ENCODE results near the gene GAMT.

The GAMT gene

DNA sequence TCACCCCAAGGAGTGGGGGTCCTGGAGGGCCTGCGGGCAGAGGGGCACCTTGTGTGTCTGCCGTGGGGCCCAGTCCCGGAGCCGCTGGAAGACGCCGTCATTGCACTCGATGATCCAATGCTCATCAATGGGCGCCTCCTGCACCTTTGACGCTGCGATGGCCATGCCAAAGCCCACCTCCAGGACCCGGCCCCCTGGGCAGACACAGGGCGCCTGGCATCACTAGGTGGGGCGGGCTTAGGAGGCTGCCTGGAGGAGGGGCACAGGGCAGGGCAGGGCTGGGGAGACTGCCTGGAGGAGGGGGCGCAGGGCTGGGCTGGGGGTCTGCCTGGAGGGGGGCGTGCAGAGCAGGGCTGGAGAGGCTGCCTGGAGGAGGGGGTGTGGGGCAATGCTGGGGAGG is 1.6 kb downstream of the GAMT start:
- H3K4me3 ChIP-seq (ENCODE audit: low read length), result no peak overlapping the region
- WGBS (ENCODE audit: insufficient coverage, insufficient read length), result no CpG with 5 or more reads among the region's 15 CpGs

DNA sequence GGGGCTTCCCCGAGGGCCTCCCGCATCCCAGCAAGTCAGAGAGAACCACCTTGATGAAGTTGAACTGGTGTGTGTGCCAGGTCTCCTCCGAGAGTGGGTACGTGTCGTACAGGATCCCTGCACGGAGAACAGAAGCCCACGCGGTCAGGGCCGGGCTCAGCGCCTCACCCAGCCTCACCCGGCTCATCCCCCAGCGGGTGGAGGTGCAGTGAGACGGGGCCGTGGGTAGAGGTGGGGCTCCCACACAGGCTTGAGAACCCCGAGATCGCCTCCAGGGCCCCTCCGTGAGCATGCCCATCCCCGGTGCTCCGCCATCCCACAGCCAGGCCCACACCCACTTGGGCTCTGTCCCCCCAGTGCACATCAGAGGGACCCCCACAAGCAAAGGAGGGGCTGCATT is 2.3 kb downstream of the GAMT start:
- H3K36me3 ChIP-seq (ENCODE audit: control insufficient read depth, insufficient read depth, low read length), result no peaks in the 10 kb centered on the region
- DNase-seq (ENCODE audit: low read depth, low spot score), result no peak
- no peak overlapping the region for H3K4me3 ChIP-seq (ENCODE audit: low read length)
- WGBS (ENCODE audit: insufficient coverage, insufficient read length), result no CpG with 5 or more reads among the region's 19 CpGs
- no peaks in the 10 kb centered on the region for H3K27me3 ChIP-seq (ENCODE audit: control insufficient read depth, insufficient read depth, low read length)
- H3K9me3 ChIP-seq (ENCODE audit: control insufficient read depth, insufficient read depth, low read length), result no peaks in the 10 kb centered on the region
- H3K27ac ChIP-seq (ENCODE audit: low read length), result no peak overlapping the region
- peaks cover 1% of the 10 kb centered on the region for H3K4me1 ChIP-seq (ENCODE audit: control insufficient read depth, insufficient read depth, low read length)

More for the DNA sequence above, 1.6 kb downstream of the GAMT start:
- Histone ChIP-seq H3K27ac (ENCODE audit: low read length) (no peak overlapping the region), H3K9me3 (ENCODE audit: control insufficient read depth, insufficient read depth, low read length) (no peaks in the 10 kb centered on the region), H3K36me3 (ENCODE audit: control insufficient read depth, insufficient read depth, low read length) (no peaks in the 10 kb centered on the region), H3K4me1 (ENCODE audit: control insufficient read depth, insufficient read depth, low read length) (peaks cover 1% of the 10 kb centered on the region), H3K27me3 (ENCODE audit: control insufficient read depth, insufficient read depth, low read length) (no peaks in the 10 kb centered on the region)
- DNase-seq (ENCODE audit: low read depth, low spot score), result no peak

DNA sequence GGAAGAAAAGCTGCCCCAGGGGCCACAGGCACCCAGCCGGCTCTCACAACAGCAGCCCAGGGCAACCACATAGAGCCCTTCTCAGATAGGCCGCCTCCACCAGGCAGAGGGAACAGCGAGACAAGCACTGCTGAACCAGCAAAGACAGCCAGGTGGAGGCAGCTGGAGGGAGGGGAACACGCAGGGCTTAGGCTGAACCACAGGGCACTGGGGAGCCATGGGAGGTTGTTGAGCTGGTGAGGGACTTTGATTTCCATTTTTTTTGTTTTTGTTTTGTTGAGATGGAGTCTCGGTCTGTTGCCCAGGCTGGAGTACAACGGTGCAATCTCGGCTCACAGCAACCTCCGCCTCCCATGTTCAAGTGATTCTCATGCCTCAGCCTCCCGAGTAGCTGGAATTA is 3.5 kb downstream of the GAMT start:
- no peak for DNase-seq (ENCODE audit: low read depth, low spot score)
- H3K27ac ChIP-seq (ENCODE audit: low read length), result no peak overlapping the region
- H3K4me1 ChIP-seq (ENCODE audit: control insufficient read depth, insufficient read depth, low read length), result no peaks in the 10 kb centered on the region; the same call in 1 of the 2 replicates
- peaks cover 4% of the 10 kb centered on the region for H3K36me3 ChIP-seq (ENCODE audit: control insufficient read depth, insufficient read depth, low read length)
- no peaks in the 10 kb centered on the region for H3K27me3 ChIP-seq (ENCODE audit: control insufficient read depth, insufficient read depth, low read length)
- no CpG with 5 or more reads among the region's 9 CpGs for WGBS (ENCODE audit: insufficient coverage, insufficient read length)
- H3K4me3 ChIP-seq (ENCODE audit: low read length), result no peak overlapping the region
- H3K9me3 ChIP-seq (ENCODE audit: control insufficient read depth, insufficient read depth, low read length), result no peaks in the 10 kb centered on the region

DNA sequence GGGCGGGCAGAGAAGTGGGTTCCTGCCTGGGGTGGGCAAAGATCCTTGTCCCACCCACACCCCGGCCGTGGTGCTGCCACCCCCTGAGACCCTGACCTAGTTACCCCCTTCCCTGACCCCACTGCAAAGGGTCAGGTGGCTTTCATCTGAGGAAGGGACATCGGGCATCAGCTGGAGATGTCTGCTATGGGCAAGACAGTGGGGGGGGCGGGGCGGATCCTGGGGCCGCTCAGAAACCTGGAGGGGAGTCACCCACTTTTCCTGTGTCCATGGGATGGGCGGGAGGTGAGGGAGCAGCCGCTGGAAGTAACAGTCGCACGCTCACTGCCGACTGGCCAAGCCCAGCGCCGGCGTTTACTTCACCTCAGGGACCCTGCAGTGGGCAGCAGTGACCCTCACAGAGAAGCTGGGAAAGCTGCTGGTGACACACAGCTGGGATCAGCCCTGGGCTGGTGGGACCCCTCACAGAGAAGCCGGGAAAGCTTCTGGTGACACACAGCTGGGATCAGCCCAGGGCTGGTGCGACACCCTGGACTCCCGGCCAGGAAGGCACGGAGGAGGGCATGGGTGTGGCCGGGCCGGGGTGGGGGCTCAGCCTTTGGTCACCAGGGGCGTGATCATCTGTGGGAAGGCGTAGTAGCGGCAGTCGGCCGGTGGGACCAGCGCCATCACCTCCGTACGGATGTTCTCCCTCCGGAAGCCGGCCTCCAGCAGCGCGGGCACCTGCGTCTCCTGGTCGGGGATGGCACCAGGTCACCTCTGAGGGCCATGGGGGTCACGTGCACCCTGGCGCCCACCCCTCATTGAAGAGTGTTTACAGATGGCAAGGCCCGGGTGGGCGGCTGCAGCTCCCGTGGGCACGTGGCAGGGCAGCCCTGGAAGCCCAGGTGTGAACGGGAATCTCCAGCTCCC is 4.3 kb downstream of the GAMT start:
- Histone ChIP-seq H3K36me3 (ENCODE audit: control insufficient read depth, insufficient read depth, low read length) (peaks cover 5% of the 10 kb centered on the region), H3K9me3 (ENCODE audit: control insufficient read depth, insufficient read depth, low read length) (no peaks in the 10 kb centered on the region), H3K4me3 (ENCODE audit: low read length) (no peak overlapping the region), H3K27me3 (ENCODE audit: control insufficient read depth, insufficient read depth, low read length) (no peaks in the 10 kb centered on the region), H3K4me1 (ENCODE audit: control insufficient read depth, insufficient read depth, low read length) (no peaks in the 10 kb centered on the region; the same call in 1 of the 2 replicates), H3K27ac (ENCODE audit: low read length) (no peak overlapping the region)
- no CpG with 5 or more reads among the region's 42 CpGs for WGBS (ENCODE audit: insufficient coverage, insufficient read length)
- no peak for DNase-seq (ENCODE audit: low read depth, low spot score)

DNA sequence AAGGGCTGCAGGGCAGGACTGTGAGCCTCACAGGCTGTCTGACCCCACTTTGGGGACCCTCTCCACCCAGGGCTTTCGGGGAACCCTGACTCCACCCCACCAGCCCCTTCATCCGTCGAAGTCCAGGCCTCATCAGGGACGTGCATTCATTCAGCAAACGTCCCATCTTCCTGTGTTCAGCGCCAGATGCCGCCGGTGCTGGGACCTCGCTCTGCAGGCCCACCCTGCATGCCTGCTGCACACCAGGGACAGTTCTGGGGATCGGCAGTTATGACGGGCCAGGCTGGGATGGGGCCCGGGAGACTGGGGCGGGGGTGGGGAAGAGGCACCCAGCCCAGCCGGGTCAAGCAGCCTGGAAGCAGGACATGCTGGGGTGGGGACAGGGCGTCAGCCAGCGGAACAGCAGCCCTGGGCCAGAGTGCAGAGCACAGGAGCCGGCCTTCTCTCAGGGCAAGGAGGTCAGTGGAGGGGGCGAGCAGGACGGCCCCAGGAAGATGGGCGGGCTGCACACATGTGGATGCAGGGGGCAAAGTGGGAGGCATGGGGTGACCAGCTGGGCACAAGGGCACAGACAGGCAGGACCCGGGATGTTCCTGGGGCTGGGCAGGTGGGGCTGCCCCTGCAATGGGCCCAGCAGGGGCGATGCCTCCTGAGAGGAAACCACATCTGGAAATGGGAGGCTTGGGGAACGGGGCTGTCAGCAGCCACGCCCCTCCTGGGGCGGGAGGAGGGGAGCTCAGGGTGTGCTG is 5.1 kb downstream of the GAMT start:
- DNase-seq (ENCODE audit: low read depth, low spot score), result no peak
- Histone ChIP-seq H3K27me3 (ENCODE audit: control insufficient read depth, insufficient read depth, low read length) (no peaks in the 10 kb centered on the region), H3K36me3 (ENCODE audit: control insufficient read depth, insufficient read depth, low read length) (peaks cover 5% of the 10 kb centered on the region), H3K27ac (ENCODE audit: low read length) (no peak overlapping the region), H3K4me1 (ENCODE audit: control insufficient read depth, insufficient read depth, low read length) (no peaks in the 10 kb centered on the region; the same call in 1 of the 2 replicates), H3K4me3 (ENCODE audit: low read length) (no peak overlapping the region), H3K9me3 (ENCODE audit: control insufficient read depth, insufficient read depth, low read length) (no peaks in the 10 kb centered on the region)
- WGBS (ENCODE audit: insufficient coverage, insufficient read length), result no CpG with 5 or more reads among the region's 25 CpGs

DNA sequence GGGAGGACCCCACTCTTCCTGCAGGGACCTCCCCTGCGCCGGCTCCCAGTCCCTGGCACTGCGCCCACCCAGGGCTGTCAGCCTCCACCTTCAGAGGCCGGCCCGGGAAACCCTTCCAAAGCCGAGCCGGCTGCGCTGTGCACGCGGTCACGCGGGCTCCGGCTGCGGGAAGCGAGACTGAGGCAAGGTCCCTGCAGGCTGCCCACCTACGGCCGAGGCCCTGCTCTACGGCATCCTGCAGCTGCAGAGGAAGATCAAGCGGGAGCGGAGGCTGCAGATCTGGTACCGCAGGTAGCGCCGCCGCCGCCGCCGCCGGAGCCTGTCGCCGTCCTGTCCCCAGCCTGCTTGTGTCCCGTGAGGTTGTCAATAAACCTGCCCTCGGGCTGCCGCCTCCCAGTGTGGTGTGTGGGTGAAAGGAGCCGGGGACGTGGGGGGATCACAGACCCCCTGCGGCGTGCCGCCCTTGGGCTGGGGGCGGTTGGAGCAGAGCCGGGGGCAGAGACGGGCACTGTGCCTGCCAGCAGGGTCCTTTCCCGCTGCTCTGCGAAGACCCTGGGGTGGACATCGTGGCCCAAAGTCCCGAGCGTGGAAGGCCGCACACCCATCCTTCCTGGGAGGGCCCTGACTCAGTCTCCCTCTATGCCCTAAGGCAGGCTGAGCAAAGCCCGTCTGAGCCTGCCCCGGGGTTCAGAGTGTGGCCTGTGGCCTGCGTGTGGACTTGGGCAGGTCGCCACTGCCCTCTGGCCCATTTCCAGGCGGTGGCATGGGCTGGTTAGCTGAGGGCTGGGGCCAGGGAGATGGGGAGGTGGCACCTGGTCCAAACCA is 5.9 kb downstream of the GAMT start:
- Histone ChIP-seq H3K36me3 (ENCODE audit: control insufficient read depth, insufficient read depth, low read length) (peaks cover 8% of the 10 kb centered on the region), H3K27ac (ENCODE audit: low read length) (no peak overlapping the region), H3K4me1 (ENCODE audit: control insufficient read depth, insufficient read depth, low read length) (no peaks in the 10 kb centered on the region; the same call in 1 of the 2 replicates), H3K9me3 (ENCODE audit: control insufficient read depth, insufficient read depth, low read length) (no peaks in the 10 kb centered on the region), H3K27me3 (ENCODE audit: control insufficient read depth, insufficient read depth, low read length) (no peaks in the 10 kb centered on the region), H3K4me3 (ENCODE audit: low read length) (no peak overlapping the region)
- WGBS (ENCODE audit: insufficient coverage, insufficient read length), result no CpG with 5 or more reads among the region's 52 CpGs
- DNase-seq (ENCODE audit: low read depth, low spot score), result no peak

DNA sequence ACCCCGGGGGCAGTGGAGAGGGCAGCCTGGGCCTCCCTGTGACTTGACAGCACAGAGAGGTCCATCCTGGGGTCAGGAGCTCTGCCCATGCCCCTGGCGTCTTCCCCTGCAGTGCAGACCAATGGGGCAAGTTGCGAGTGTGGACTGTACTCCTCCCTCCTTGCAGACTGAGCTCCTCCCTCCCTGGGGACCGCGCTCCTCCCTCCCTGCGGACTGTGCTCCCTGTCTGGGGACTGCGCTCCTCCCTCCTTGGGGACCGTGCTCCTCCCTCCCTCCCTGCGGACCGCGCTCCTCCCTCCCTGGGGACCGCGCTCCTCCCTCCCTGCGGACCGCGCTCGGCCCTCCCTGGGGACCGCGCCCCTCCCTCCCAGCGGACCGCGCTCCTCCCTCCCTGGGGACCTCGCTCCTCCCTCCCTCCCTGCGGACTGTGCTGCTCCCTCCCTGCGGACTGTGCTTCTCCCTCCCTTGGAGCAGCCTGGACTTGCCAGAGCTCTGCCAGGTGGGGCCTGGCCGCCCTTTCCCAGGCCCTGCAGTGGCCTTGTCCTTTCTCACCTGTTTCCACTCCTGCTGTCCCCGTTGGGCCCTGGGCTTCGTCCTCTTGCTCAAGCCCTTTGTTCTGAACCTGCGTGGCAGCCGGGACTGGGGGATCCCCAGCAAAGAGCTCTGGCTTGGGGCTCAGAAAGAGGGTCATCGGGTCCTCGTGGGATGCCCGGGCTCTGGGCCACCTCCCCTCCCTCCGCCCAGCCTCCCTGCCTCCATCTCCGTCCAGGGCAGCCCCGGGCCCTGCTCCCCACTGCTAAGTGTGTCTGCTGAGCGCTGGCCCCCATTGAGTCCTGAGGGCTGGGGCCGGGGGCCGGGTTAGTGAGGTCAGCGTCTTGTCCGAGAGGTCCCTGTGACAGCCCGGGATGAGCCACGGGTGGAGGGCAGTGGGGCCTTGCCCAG is 6.8 kb downstream of the GAMT start:
- Histone ChIP-seq H3K4me3 (ENCODE audit: low read length) (no peak overlapping the region), H3K36me3 (ENCODE audit: control insufficient read depth, insufficient read depth, low read length) (peaks cover 8% of the 10 kb centered on the region)
- no CpG with 5 or more reads among the region's 43 CpGs for WGBS (ENCODE audit: insufficient coverage, insufficient read length)

DNA sequence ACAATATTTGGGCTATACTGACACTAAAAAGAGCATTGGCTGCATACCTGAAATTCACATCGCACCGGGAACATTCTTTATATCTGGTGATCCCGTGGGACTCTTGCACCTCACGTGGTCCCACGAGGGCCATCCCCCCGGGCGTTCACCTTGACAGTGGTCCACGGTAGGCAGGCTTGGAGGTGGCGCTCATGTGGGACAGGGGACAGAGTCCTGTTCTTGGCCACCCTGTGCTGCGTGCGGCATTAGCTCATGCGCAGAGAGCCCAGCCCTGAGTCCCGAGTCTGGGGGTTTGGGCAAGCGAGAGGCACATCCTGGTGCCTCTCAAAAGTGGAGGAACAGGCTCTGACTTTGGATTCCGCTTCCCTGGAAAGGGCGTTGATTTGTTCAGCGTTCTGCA is 7.5 kb downstream of the GAMT start:
- no CpG with 5 or more reads among the region's 17 CpGs for WGBS (ENCODE audit: insufficient coverage, insufficient read length)
- no peak for DNase-seq (ENCODE audit: low read depth, low spot score)
- Histone ChIP-seq H3K27ac (ENCODE audit: low read length) (no peak overlapping the region), H3K4me3 (ENCODE audit: low read length) (no peak overlapping the region), H3K9me3 (ENCODE audit: control insufficient read depth, insufficient read depth, low read length) (no peaks in the 10 kb centered on the region), H3K4me1 (ENCODE audit: control insufficient read depth, insufficient read depth, low read length) (no peaks in the 10 kb centered on the region; the same call in 1 of the 2 replicates), H3K36me3 (ENCODE audit: control insufficient read depth, insufficient read depth, low read length) (peaks cover 13% of the 10 kb centered on the region), H3K27me3 (ENCODE audit: control insufficient read depth, insufficient read depth, low read length) (no peaks in the 10 kb centered on the region)

More for the DNA sequence above, 6.8 kb downstream of the GAMT start:
- Histone ChIP-seq H3K9me3 (ENCODE audit: control insufficient read depth, insufficient read depth, low read length) (no peaks in the 10 kb centered on the region), H3K27me3 (ENCODE audit: control insufficient read depth, insufficient read depth, low read length) (no peaks in the 10 kb centered on the region), H3K4me1 (ENCODE audit: control insufficient read depth, insufficient read depth, low read length) (no peaks in the 10 kb centered on the region; the same call in 1 of the 2 replicates), H3K27ac (ENCODE audit: low read length) (no peak overlapping the region)
- no peak for DNase-seq (ENCODE audit: low read depth, low spot score)

DNA sequence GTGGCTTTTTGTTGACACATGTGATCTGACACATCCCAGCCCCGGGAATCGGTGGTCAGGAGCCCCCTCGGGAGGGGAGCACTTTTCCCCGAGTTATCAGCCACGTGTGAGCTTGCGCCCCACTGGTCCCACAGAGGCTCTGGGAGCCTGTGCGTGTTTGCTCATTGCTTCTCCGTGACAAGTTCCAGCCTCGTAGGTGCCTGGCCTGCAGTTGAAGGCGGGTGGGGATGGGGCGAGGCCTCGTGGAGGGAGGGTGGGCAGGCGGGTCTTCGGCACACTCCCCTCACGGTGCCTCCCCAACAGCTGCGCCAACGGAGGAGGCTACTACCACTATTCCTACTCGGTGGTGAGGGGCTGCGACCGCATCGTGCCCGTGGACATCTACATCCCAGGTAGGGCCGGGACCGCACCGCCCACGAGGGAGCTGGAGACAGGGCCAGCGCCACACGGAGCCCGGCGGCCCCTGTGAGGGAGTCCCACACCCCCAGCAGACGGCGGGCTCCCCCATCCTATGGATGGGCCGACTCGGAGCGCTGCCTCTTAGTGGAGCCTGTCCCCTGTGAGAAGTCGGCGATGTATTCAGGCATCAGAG is 8.3 kb downstream of the GAMT start:
- WGBS (ENCODE audit: insufficient coverage, insufficient read length), result no CpG with 5 or more reads among the region's 37 CpGs
- no peak overlapping the region for H3K27ac ChIP-seq (ENCODE audit: low read length)
- H3K4me3 ChIP-seq (ENCODE audit: low read length), result no peak overlapping the region
- DNase-seq (ENCODE audit: low read depth, low spot score), result no peak
- H3K4me1 ChIP-seq (ENCODE audit: control insufficient read depth, insufficient read depth, low read length), result no peaks in the 10 kb centered on the region; the same call in 1 of the 2 replicates
- H3K27me3 ChIP-seq (ENCODE audit: control insufficient read depth, insufficient read depth, low read length), result no peaks in the 10 kb centered on the region
- no peaks in the 10 kb centered on the region for H3K9me3 ChIP-seq (ENCODE audit: control insufficient read depth, insufficient read depth, low read length)
- H3K36me3 ChIP-seq (ENCODE audit: control insufficient read depth, insufficient read depth, low read length), result peaks cover 15% of the 10 kb centered on the region
